ENCODE measurements around the gene ELP4.

The ELP4 gene, protein sequence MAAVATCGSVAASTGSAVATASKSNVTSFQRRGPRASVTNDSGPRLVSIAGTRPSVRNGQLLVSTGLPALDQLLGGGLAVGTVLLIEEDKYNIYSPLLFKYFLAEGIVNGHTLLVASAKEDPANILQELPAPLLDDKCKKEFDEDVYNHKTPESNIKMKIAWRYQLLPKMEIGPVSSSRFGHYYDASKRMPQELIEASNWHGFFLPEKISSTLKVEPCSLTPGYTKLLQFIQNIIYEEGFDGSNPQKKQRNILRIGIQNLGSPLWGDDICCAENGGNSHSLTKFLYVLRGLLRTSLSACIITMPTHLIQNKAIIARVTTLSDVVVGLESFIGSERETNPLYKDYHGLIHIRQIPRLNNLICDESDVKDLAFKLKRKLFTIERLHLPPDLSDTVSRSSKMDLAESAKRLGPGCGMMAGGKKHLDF

DNA sequence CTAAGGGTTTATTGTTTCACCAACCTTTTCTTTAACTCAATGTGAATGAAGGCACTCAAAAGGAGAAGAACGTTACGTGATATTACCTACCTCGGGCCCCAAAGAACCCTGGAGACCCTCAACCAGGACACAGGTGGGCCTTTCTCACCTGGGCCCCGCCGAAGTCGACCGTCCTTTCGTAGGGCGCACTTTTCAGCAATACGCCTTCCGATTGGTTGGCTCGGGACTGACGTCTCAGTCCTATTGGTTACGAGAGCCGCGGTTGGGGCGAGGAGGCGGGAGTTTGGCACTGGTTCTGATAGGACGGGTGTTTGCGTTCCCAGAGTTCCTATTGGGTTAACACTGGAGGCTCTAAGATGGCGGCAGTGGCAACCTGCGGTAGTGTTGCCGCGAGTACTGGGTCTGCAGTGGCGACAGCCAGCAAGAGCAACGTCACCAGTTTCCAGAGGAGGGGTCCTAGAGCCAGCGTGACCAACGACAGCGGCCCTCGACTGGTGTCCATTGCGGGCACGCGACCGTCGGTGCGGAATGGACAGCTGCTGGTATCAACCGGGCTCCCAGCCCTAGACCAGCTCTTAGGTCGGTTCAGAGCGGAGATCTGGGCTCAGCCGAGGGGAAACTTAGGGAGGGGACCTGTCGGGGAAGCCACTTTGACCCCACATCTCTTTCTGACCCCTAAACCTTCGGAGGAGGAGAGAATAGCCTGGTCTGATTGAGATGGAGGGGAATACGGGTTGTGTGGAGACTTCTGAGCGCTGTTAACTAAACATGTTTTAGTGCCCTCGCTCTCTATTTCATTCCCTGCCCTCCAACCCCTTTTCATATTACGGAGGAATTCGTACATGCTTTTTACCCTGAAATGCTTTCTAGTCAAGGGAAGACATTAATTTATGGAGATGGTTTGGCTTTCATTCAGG, at the start of gene ELP4, which contains the start of gene IMMP1L:
ELP4 (plus strand) TSS at position 339 of the 917 bp plus-strand sequence; CDS start at position 357, 18 bp downstream.
IMMP1L (minus strand) TSS at position 194 of the 917 bp plus-strand sequence. CDS start 46,346 bp downstream, outside the sequence.
- DNase-seq (ENCODE audit: low read depth) = peak; percentile 92
- peak within 1 kb of the TSS; percentile 86 for H3K4me3 ChIP-seq (ENCODE audit: low read depth, low read length)
- TF ChIP-seq, protein P1, sequence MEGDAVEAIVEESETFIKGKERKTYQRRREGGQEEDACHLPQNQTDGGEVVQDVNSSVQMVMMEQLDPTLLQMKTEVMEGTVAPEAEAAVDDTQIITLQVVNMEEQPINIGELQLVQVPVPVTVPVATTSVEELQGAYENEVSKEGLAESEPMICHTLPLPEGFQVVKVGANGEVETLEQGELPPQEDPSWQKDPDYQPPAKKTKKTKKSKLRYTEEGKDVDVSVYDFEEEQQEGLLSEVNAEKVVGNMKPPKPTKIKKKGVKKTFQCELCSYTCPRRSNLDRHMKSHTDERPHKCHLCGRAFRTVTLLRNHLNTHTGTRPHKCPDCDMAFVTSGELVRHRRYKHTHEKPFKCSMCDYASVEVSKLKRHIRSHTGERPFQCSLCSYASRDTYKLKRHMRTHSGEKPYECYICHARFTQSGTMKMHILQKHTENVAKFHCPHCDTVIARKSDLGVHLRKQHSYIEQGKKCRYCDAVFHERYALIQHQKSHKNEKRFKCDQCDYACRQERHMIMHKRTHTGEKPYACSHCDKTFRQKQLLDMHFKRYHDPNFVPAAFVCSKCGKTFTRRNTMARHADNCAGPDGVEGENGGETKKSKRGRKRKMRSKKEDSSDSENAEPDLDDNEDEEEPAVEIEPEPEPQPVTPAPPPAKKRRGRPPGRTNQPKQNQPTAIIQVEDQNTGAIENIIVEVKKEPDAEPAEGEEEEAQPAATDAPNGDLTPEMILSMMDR (IDR thresholded peaks at IDR 0.05; ENCODE audit: control insufficient read depth, extremely low read depth, insufficient read depth) = no peak

DNA sequence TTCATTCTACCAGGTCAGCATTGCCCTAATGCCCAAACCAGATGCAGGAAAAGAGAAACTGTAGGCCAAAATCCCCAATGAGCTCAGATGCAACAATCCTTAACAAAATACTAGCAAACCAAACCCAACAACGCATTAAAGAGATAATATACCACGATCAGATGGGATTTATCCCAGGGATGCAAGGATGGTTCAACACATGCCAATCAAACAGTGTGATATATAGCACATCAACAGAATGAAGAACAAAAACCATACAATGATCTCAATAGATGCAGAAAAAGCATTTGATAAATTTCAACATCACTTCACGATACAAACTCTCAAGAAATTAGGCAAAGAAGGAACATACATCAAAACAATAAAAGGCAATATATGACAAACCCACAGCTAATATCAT, 45.1 kb upstream of the ELP4 start:
- H3K4me3 ChIP-seq (ENCODE audit: low read depth, low read length) = no peak overlapping the region
- TF ChIP-seq, protein P1 (IDR thresholded peaks at IDR 0.05; ENCODE audit: control insufficient read depth, extremely low read depth, insufficient read depth) = no peak
- no peak for DNase-seq (ENCODE audit: low read depth)

DNA sequence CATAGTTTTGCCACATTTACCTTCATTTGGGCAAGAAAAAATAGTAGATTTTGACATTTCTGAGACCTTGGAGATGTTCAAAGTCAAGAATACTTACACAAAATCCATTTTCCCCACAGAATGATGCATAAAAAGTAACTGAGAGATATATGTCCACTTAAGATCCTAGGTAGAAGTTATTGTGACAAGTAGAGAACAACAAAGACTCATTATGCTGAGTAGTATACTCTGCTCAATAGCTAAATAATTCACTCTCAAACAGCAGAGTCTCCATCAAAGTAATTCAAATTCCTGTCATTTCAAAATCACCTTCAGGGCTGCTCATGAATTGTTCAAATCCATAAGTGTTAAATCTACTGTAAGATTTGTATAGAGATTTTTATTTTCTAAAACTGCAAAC, 35.5 kb upstream of the ELP4 start:
- no peak overlapping the region for H3K4me3 ChIP-seq (ENCODE audit: low read depth, low read length)
- DNase-seq (ENCODE audit: low read depth) = no peak
- TF ChIP-seq, protein P1 (IDR thresholded peaks at IDR 0.05; ENCODE audit: control insufficient read depth, extremely low read depth, insufficient read depth) = no peak

DNA sequence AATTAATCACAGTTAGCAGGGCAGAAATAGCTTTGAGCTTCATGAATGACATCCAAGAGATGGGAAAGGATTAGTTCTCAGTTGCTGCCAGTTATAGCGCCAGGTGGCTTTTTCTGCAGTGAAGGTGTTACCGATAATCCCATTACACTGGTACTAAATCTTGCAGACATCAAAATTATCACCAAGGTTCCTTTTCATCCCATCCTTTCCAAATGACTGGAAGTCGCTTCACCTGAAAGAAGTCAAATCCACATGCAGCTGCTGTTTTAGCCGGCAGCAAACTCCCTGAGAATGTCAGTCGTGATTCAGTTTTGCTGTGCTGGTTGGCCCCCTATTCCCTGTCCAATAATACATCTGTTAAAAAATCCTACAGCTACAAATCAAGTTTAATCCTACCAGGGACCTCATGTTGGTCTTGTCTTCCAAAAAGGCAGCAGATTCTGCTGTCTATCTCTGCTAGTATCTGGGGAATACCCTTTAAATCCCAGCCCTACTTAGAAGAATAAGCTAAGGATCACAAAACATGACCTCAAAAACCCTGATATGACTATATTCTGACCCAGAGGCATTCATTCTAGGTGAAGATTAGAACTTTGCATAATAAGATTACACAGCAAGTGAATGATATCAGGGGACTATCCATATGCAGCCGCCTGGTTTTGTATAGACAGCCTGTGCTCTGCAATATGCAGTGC, 31.9 kb upstream of the ELP4 start:
- TF ChIP-seq, protein P1 (IDR thresholded peaks at IDR 0.05; ENCODE audit: control insufficient read depth, extremely low read depth, insufficient read depth) = no peak
- no peak for DNase-seq (ENCODE audit: low read depth)

DNA sequence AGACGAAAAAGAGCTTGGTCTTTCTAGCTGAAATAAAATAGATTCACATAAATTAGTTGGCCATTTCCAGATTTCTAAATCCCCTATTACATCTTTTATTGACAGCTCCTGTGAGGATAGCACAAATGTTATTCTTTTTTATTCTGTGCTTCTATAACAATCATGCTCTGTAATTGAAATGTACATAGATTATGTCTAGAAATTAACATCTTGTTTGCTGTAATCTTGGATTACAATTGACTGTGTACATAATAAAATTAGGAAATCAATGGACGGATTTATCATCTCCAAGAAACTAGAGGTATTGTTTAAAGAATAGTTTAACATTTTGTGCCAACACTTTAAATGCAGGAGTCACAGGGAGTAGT, 31.4 kb upstream of the ELP4 start:
- H3K4me3 ChIP-seq (ENCODE audit: low read depth, low read length) = no peak overlapping the region
- TF ChIP-seq, protein P1 (IDR thresholded peaks at IDR 0.05; ENCODE audit: control insufficient read depth, extremely low read depth, insufficient read depth) = no peak
- DNase-seq (ENCODE audit: low read depth) = no peak

More for the DNA sequence above, 31.9 kb upstream of the ELP4 start:
- no peak overlapping the region for H3K4me3 ChIP-seq (ENCODE audit: low read depth, low read length)

DNA sequence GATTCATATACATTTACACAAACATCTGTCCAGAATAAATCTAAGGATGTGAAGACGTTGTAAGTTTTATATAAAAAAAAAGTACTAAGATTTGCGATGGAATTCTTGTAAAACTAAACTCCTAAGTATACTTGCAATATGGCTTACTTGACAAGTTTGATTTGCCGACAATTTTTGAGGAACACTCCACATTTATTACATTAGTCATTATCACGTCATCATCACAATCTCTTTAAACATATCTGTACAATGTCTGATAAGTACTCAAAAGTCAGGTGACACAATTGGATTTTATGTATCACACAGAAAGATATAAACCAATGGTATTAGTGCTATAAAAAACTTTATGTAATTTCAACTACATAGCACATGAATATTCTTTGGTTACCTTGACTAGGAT, 30.5 kb upstream of the ELP4 start:
- TF ChIP-seq, protein P1 (IDR thresholded peaks at IDR 0.05; ENCODE audit: control insufficient read depth, extremely low read depth, insufficient read depth) = no peak
- H3K4me3 ChIP-seq (ENCODE audit: low read depth, low read length) = no peak overlapping the region
- no peak for DNase-seq (ENCODE audit: low read depth)
